NCI-H82 treated with DMSO at 0.1 percent for 48 hours (cell line): ENCODE results near the gene GJA10.

Source experiments
- DNase-seq: peaks from one replicate; lab custom pipeline; 2025; ENCODE audit not compliant: unreplicated experiment; lab: John Stamatoyannopoulos, UW

GJA10 gene

GRCh38 chr6:89944826-89945407 is 50.6 kb downstream of the GJA10 start:
- DNase-seq = no peak
